Amygdala (tissue), 56 donors: Measurements from ENCODE around the gene ZNF124.
"Not testable (repeated sequence)": the region's sequence is repeated elsewhere in the genome, so short reads cannot be mapped to it uniquely, and the experiment has no call there.

ENCODE experiments used
- DNase-seq, 56 donors: peaks; one replicate each; lab custom pipeline; 2025; lab: John Stamatoyannopoulos, UW

Gene ZNF124

DNA sequence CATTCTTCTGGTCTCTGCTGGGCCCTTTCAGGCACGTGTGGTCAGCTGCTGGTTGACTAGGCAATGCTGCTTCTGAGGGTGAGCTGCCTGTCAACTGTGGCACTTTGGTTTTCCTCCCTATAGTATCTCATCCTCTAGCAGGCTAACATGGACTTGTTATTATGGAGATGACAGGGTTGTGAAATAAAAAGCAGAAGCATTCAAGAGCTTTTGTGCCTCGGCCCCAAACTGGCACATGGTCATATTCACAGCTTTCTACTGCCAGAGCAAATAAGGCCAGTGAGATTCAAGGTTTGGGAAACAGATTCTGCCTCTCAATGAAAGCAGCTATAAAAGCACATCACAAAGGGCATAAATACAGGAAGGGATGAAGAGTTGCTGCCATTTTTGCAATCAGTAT is 1.6 kb upstream of the ZNF124 start:
- DNase-seq: no peak

GRCh38 chr1:247172996-247173395 is 1.2 kb upstream of the ZNF124 start:
- DNase-seq: no peak

DNA sequence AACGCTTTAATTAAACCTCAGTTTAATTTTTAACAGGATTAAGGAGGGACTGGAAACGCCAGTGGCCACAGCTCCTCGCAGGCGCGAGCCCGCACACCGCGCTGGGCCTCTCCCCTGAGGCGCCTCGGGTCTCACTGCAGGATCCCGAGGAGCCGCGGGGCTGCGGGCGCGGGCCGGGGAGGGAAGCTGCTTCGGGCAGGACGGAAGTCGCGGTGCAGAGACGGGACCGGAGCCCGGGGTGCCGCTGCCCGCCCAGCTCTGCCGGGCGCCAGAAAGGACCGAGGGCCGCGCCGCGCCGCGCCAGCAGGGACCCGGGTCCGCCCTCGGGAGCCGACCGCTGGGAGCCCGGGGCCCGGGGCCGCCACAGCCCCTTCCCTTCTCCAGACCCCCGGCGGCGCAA is 377 bp downstream of the ZNF124 start:
- not testable (repeated sequence) for DNase-seq

- no peak for DNase-seq
Measured at GRCh38 chr1:247165674-247166073, 6.1 kb downstream of the ZNF124 start.

- DNase-seq: no peak
Measured at GRCh38 chr1:247164694-247165093, 7.1 kb downstream of the ZNF124 start.

- no peak for DNase-seq
Measured at GRCh38 chr1:247156787-247157232, 15.0 kb downstream of the ZNF124 start.

- DNase-seq: no peak
Measured at GRCh38 chr1:247147781-247148180, 24.0 kb downstream of the ZNF124 start.

- not testable (repeated sequence) for DNase-seq
Measured at GRCh38 chr1:247147120-247147519, 24.7 kb downstream of the ZNF124 start.

- DNase-seq: no peak
Measured at GRCh38 chr1:247146671-247147070, 25.1 kb downstream of the ZNF124 start.

DNA sequence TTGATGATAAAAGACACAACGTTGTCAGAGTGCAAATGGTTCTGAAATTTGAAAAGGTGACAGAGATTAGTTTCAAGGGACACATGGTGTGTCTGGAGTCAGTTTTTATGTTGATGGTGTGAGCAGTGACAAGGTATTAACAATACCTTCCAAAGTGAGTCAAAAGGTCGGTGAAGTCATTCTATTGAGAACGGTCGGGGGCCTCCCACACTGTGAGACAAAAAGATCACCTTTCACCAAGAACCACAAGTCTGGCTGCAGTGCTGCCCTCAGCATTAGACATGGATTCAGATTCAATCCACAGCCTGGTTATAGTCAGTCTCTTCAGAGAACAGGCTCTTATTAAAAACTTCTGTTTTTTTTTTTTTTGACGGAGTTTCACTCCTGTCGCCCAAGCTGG is 26.5 kb downstream of the ZNF124 start:
- no peak for DNase-seq

DNA sequence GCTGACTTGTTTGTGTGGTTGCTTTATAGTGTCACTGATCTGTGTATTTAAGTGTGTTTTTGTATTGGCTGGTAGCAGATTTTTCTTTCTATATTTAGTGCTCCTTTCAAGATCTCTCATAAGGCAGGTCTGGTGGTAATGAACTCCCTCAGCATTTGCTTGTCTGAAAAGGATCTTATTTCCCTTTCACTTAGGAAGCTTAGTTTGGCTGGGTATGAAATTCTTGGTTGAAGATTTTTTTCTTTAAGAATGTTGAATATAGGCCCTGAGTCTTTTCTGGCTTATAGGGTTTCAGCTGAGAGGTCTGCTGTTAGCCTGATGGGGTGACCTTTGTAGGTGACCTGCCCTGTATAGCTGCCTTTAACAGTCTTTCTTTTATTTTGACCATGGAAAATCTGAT is 32.3 kb downstream of the ZNF124 start:
- not testable (repeated sequence) for DNase-seq

GRCh38 chr1:247131236-247131635 is 40.6 kb downstream of the ZNF124 start:
- DNase-seq: no peak

- DNase-seq: not testable (repeated sequence)
Measured at GRCh38 chr1:247127519-247128282, 44.1 kb downstream of the ZNF124 start.

GRCh38 chr1:247126601-247127000 is 45.2 kb downstream of the ZNF124 start:
- not testable (repeated sequence) for DNase-seq

- DNase-seq: not testable (repeated sequence)
Measured at GRCh38 chr1:247126166-247126565, 45.7 kb downstream of the ZNF124 start.

GRCh38 chr1:247121382-247121781 is 50.4 kb downstream of the ZNF124 start:
- no peak for DNase-seq

GRCh38 chr1:247120408-247120668 is 51.5 kb downstream of the ZNF124 start:
- DNase-seq: not testable (repeated sequence)

DNA sequence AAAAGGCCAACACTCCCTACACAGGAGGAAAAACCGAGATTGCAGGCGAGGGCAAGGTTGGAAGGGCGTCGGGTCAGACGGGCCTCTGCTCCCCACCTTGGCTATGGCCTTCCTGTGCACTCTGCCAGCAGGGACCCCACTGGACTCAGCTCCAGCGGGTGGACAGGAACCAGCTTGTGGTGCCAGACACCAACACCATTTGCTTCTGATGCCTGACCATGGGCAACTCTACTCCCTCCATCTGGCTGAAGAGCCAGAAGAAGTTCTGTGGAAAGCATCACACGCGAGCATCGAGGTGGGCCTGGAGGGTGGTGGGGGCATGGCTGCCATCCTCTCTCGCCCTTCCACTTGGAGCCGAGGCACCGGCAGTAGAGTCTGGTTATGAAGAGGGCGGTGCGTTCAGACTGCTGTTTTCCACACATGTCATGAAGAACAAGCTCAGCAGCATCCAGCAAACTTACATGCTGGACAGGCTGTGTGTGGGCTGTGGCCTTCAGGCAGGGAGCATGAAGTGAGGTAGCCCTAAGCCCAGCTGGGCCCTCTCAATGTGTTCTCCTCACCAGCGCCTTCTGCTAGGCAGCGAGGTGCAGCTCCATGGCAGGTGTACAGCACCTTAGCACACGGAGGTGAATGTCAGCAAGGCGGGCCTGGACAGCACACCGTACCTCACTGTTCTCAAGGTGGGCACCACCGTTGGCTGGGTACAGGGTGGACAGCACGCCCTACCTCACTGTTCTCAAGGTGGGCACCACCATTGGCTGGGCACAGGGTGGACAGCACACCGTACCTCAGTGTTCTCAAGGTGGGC is 52.0 kb downstream of the ZNF124 start:
- no peak for DNase-seq

GRCh38 chr1:247118946-247119446 is 52.8 kb downstream of the ZNF124 start:
- no peak for DNase-seq

GRCh38 chr1:247115545-247115944 is 56.3 kb downstream of the ZNF124 start:
- no peak for DNase-seq

GRCh38 chr1:247115141-247115510 is 56.7 kb downstream of the ZNF124 start:
- no peak for DNase-seq
